C4-2B (cell line): Measurements from ENCODE around the gene USP48.
A peak's percentile ranks its signal among the peaks of the same experiment; 100 is the strongest.

Source experiments
- H3K27ac ChIP-seq: fragments of 450-650 bp; 2 replicates; pipeline ENCODE4 v1.5.1; 2017
- CTCF ChIP-seq: fragments of 450-650 bp; conservative IDR thresholded peaks from 2 replicates; pipeline ENCODE4 v1.5.1; 2017; ENCODE audit warnings: mild to moderate bottlenecking
- ZFX ChIP-seq: fragments of 450-650 bp; IDR thresholded peaks from 2 replicates; pipeline ENCODE4 v1.6.1; 2017

Gene USP48

GRCh38 chr1:21673277-21673780, 109.6 kb downstream of the USP48 start:
- peak overlapping the region; percentile 37 for H3K27ac ChIP-seq
- TF ChIP-seq CTCF = no peak

GRCh38 chr1:21672478-21673276, 110.3 kb downstream of the USP48 start:
- peak overlapping the region; percentile 37 for H3K27ac ChIP-seq
- TF ChIP-seq CTCF (no peak), ZFX (no peak)

GRCh38 chr1:21671915-21672314, 111.0 kb downstream of the USP48 start:
- TF ChIP-seq ZFX = no peak
- TF ChIP-seq CTCF = no peak
- no peak overlapping the region for H3K27ac ChIP-seq

GRCh38 chr1:21670956-21671902, 111.7 kb downstream of the USP48 start:
- no peak overlapping the region for H3K27ac ChIP-seq
- TF ChIP-seq CTCF (no peak), ZFX (no peak)

GRCh38 chr1:21670059-21670881, 112.7 kb downstream of the USP48 start:
- TF ChIP-seq ZFX (no peak), CTCF (no peak)
- no peak overlapping the region for H3K27ac ChIP-seq

GRCh38 chr1:21669258-21670058, 113.5 kb downstream of the USP48 start, which contains the start of gene RAP1GAP:
Gene RAP1GAP, minus strand, starts transcription at chr1:21669357. Its CDS starts 49,325 bp downstream, at chr1:21620032.
- no peak within 1 kb of the TSS for H3K27ac ChIP-seq

More at GRCh38 chr1:21669258-21670058, 113.5 kb downstream of the USP48 start, which contains the start of gene RAP1GAP:
- TF ChIP-seq CTCF = no peak
- no peak for TF ChIP-seq ZFX
